Colonic mucosa (tissue), 4 donors: Measurements from ENCODE around the gene PARD3B. TPM values are rescaled to one million over a fixed set of nuclear protein-coding genes. Genes with fewer than 3 reads are reported as not detected.
"Not testable (repeated sequence)": the region's sequence is repeated elsewhere in the genome, so short reads cannot be mapped to it uniquely, and the experiment has no call there.

Experiments used
- DNase-seq: peaks from one replicate; pipeline ENCODE4 v3.0.0-alpha.2; 2020
- H3K27ac ChIP-seq: fragments of 200-600 bp; one replicate; pipeline ENCODE4 v1.8.0; 2021
- H3K27me3 ChIP-seq: fragments of 200-600 bp; one replicate; pipeline ENCODE4 v1.8.0; 2021
- H3K36me3 ChIP-seq: fragments of 200-600 bp; one replicate; pipeline ENCODE4 v1.8.0; 2021
- H3K4me1 ChIP-seq: fragments of 200-600 bp; one replicate; pipeline ENCODE4 v1.8.0; 2021; ENCODE audit warnings: mild to moderate bottlenecking
- H3K4me3 ChIP-seq: fragments of 200-600 bp; one replicate; pipeline ENCODE4 v1.8.0; 2021
- H3K9ac ChIP-seq, 2 donors: one replicate each; pipeline ENCODE4 v1.7.0; 2013; ENCODE audit warnings: control low read depth in 2 of 2, low read depth in 2 of 2, low read length in 2 of 2
- H3K9me3 ChIP-seq: fragments of 200-600 bp; one replicate; pipeline ENCODE4 v1.8.0; 2021
- CTCF ChIP-seq: fragments of 200-600 bp; IDR thresholded peaks from one replicate; pipeline ENCODE4 v1.8.0; 2022; ENCODE audit warnings: antibody characterized with exemption, mild to moderate bottlenecking
- intact Hi-C: fragments of 100-400 bp; cut with DNase I; formaldehyde crosslinking; loops from one replicate; pipeline ENCODE4 v1.14.1; 2022
- total RNA-seq, 2 donors: library from RNA; stranded (reverse); fragmentation: NEBNext Ultra II Directional in 1 of 2; extraction: Animal tissue kit (Norgen Biotek cat#: 25700) in 1 of 2; gene quantifications; one replicate each; pipeline ENCODE4 v1.2.1, GENCODE V29; 2021
- donor health status: healthy.
- donor health status: DM: no; HTN: no; CAD: no.
- donor health status: DM: no; HTN: no; CAD: no.

The PARD3B gene
- total RNA-seq, 2 donors from 2014 or later, result 20.0 to 24.2 TPM

GRCh38 chr2:205217004-205217403, 671.7 kb downstream of the PARD3B start:
- TF ChIP-seq CTCF, result no peak
- no peak for DNase-seq
- H3K9ac ChIP-seq, result no peak overlapping the region
- no peak overlapping the region for H3K4me3 ChIP-seq
- no peak overlapping the region for H3K27ac ChIP-seq
- H3K36me3 ChIP-seq, result no peaks in the 10 kb centered on the region
- H3K27me3 ChIP-seq, result no peaks in the 10 kb centered on the region
- H3K4me1 ChIP-seq, result no peaks in the 10 kb centered on the region
- intact Hi-C loops, result no loop called here
- no peaks in the 10 kb centered on the region for H3K9me3 ChIP-seq

- Histone ChIP-seq H3K4me1 (no peaks in the 10 kb centered on the region), H3K27me3 (no peaks in the 10 kb centered on the region), H3K4me3 (no peak overlapping the region), H3K36me3 (no peaks in the 10 kb centered on the region), H3K9me3 (no peaks in the 10 kb centered on the region), H3K9ac (no peak overlapping the region), H3K27ac (no peak overlapping the region)
- no peak for TF ChIP-seq CTCF
- intact Hi-C loops, result no loop called here
- no peak for DNase-seq
Observed at GRCh38 chr2:205218056-205218455, 672.8 kb downstream of the PARD3B start.

- H3K36me3 ChIP-seq, H3K4me1 ChIP-seq, DNase-seq, H3K4me3 ChIP-seq, intact Hi-C loops, H3K9me3 ChIP-seq, H3K27ac ChIP-seq, H3K9ac ChIP-seq, H3K27me3 ChIP-seq: not testable (repeated sequence)
Observed at GRCh38 chr2:205218816-205219215, 673.5 kb downstream of the PARD3B start.

GRCh38 chr2:205220559-205220958, 675.3 kb downstream of the PARD3B start:
- H3K36me3 ChIP-seq, result no peaks in the 10 kb centered on the region
- no peaks in the 10 kb centered on the region for H3K4me1 ChIP-seq
- no peak for TF ChIP-seq CTCF
- H3K9me3 ChIP-seq, result no peaks in the 10 kb centered on the region
- H3K4me3 ChIP-seq, result no peak overlapping the region
- DNase-seq, result no peak
- no peak overlapping the region for H3K9ac ChIP-seq
- H3K27me3 ChIP-seq, result no peaks in the 10 kb centered on the region
- H3K27ac ChIP-seq, result no peak overlapping the region
- intact Hi-C loops, result no loop called here

GRCh38 chr2:205232086-205232485, 686.8 kb downstream of the PARD3B start:
- Histone ChIP-seq H3K27ac (no peak overlapping the region), H3K9me3 (no peaks in the 10 kb centered on the region), H3K27me3 (no peaks in the 10 kb centered on the region), H3K9ac (no peak overlapping the region), H3K4me3 (no peak overlapping the region), H3K36me3 (no peaks in the 10 kb centered on the region), H3K4me1 (no peaks in the 10 kb centered on the region)
- no peak for TF ChIP-seq CTCF
- intact Hi-C loops, result no loop called here
- DNase-seq, result no peak

- intact Hi-C loops, result no loop called here
- TF ChIP-seq CTCF, result no peak
- Histone ChIP-seq H3K9ac (no peak overlapping the region), H3K27me3 (no peaks in the 10 kb centered on the region), H3K4me1 (no peaks in the 10 kb centered on the region), H3K9me3 (no peaks in the 10 kb centered on the region), H3K27ac (no peak overlapping the region), H3K4me3 (no peak overlapping the region), H3K36me3 (no peaks in the 10 kb centered on the region)
- DNase-seq, result no peak
Observed at GRCh38 chr2:205235434-205235833, 690.2 kb downstream of the PARD3B start.
